H4 (cell line): Measurements from ENCODE around the gene THYN1. TPM values are rescaled to one million over a fixed set of nuclear protein-coding genes. Genes with fewer than 3 reads are reported as not detected.

Experiments
- DNase-seq: peaks from one replicate; pipeline ENCODE4 v3.0.0-alpha.2; 2015; ENCODE audit warnings: low spot score
- total RNA-seq: library from RNA; depleted of rRNA; stranded (reverse); fragments of >200 nt; shearing (Covaris generic); gene quantifications from 2 replicates; pipeline ENCODE4 v1.2.3, GENCODE V29; 2014; rRNA removed

THYN1 gene
- total RNA-seq, 1 experiment from 2014 or later: 107 TPM

DNA sequence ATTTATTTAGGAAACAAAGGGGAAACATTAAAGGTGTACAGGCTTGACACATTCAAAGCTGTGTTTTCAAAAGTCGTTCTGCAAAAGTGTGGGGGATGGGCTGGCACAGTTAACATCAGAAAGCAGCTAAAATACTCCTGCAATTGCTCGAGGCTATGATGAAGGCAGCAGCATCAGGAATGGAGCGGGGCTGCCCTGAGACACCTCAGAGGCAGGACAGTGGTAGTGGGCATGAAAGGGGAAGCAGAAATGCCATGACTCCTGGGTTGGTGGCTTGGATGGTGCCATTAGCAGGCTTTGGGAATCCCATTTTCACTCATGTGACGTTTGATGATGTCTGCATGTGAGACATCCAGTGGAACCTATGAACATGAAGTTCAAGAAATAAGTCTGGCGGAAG lies 30.0 kb downstream of the THYN1 start:
- DNase-seq: no peak

DNA sequence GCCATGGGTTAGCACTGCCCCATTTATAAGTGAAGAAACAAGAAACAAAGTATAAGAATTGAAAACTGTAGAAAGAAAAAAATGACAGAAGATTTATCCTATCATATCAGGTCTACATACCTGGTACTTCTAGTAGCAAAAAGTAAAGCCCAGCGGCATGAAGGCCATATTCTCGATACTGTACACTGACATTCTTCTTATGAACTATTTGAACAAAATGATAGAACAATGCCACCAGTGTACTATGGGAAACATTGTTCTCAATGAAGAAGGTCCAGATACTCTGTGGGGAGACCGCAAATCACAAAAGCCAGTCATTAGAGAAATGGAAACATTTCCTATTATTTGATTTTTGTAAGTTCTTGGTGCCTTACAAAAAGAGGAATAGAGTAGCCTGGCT lies 36.3 kb downstream of the THYN1 start:
- DNase-seq: no peak

DNA sequence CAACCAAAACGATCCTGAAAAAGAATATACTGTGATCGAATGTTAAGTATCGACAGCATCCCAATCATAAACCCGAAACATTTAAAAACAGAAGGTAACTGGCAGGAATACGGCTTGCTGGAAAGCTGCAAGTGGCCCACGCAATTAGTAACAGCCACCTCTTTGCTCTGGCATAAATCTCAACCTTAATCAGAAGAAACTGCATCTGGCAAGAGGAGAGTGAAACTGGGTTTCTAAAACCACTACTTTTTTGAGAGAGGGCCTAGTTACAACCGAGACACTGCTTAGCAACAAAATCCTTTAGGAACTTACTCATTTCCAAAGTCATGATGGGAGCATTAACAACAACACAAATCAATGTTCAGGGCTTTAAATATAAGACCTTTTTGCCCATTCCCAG lies 37.3 kb downstream of the THYN1 start:
- DNase-seq: no peak

DNA sequence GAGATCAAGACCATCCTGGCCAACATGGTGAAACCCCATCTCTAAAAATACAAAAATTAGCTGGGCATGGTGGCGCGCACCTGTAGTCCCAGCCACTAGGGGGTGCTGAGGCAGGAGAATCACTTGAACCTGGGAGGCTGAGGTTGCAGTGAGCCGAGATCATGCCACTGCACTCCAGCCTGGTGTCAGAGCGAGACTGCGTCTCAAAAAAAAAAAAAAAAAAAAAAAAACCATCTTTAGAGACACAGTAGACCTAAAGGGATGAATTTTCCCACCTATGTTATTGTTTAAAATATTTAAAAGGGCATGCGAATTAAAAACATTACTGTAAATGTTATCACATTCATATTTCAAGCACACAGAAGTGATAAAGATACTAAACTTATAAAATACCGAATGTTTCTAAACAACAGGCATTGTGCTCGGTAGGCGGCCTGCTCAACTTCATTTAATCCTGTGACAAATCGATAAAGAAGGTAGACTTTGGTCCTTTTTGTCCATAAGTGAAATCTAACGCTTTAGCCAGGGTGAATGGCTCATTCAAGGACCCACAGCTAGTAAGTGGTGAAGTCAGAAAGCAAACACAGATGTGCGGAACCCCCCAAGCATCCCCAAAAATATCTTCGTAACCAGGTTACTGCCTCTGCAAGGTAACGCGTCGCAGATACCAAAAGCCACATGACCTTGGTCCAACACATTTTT lies 45.5 kb downstream of the THYN1 start:
- no peak for DNase-seq

DNA sequence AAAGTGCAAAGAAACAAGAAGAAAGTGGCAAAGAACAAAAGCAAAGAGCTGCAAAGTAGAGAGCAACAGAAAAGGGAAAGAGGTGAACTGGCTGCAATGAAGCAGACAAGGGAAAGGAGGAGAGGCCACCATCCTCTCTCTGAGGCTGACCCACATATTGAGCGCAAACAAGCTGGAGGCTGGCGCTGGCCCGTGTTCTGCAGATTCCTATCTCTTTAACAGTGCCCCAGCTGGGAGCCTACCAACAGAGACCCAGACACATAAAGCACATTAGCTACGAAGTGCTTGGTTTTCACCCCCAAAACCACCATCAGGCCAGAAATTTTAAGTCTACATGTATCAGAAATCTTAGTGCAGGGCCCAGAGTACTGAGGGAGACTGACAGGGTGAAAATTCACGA lies 47.0 kb downstream of the THYN1 start:
- no peak for DNase-seq

DNA sequence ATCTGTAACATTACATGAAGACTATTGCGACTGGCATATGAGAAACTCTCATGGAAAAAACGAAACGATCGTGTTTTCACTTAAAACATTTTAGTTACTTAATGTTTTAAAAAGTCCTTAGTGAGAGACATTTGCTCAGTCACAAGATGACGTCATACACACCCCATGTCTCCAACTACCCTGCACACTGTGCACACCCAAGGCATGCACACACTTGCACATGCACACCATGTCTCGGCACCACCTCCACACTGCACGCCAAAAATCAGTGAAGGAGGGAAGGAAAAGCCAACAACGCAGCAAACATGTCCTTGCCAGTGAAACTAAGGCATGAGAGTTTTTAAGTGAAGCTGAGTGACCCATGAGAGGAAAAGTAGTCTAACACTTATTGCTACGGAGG lies 47.4 kb downstream of the THYN1 start:
- DNase-seq: no peak

DNA sequence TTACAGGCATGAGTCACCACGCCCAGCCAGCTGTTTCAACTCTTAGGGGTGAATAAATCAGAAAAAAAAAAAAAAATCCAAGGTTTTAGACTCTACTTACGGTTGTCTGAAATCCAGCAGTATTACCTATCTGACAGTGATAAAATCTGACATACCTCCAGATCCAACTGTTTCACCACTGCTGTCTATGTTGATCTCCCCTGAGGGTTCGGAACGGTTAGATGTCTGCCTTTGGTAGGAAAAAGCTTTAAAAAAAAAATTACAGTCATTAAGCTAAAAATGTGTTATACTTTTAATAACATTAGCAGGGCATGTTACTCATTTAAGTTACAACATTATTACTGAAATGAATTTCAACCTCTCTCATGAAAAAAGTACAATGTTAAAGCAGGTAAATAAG lies 50.5 kb downstream of the THYN1 start:
- DNase-seq: no peak

DNA sequence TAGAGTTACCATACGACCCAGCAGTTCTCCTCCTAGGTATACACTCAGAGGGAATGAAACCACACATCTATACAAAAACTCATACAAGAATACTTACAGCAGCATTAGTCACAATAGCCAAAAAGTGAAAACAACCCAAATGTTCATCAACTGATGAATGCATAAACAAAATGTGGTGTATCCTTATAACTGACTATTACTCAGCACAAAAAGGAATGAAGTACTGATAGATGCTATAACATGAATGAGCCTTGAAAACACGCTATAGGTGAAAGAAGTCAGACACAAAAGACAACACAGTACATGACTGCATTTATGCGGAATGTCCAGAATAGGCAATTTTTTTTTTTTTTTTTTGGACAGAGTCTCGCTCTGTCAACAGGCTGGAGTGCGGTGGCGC lies 52.5 kb downstream of the THYN1 start:
- DNase-seq: no peak

DNA sequence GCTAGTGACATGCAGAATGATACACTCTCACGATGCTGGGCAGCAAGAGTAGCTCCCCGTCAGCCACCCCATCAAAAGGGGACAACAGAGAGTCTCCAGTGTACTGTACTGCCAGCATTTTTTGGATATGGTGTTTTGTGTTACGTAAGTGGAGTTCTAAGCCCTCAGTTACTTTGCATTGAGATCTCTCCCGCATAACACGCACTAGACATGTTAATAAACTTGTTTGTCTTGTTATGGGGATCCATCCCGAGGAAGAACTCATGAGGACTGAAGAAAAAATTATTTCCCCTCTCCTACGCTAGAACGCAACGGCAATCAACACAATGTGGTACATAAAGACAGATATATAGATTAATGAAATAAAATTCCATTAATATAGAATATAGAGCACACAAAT lies 53.6 kb downstream of the THYN1 start:
- DNase-seq: no peak

Other genes with a start within 250 kb of the THYN1 start
- 49.5 and 66.0 TPM in 2 replicates for gene JAM3, start 184.3 kb downstream of the THYN1 start, total RNA-seq
- 19.7 and 26.5 TPM in 2 replicates for gene NCAPD3, start 29.4 kb downstream of the THYN1 start, total RNA-seq
- gene VPS26B, start 28.7 kb downstream of the THYN1 start, total RNA-seq: 24.5 and 25.5 TPM in 2 replicates
- gene ACAD8, start 216 bp upstream of the THYN1 start, total RNA-seq: 13.6 and 18.4 TPM in 2 replicates
- 1.6 and 1.7 TPM in 2 replicates for gene GLB1L3, start 23.0 kb upstream of the THYN1 start, total RNA-seq
- 17.0 and 22.5 TPM in 2 replicates for gene GLB1L2, start 78.6 kb upstream of the THYN1 start, total RNA-seq
- gene B3GAT1, start 158.9 kb upstream of the THYN1 start, total RNA-seq: 2.2 and 2.6 TPM in 2 replicates